MCF 10A (cell line): ENCODE data around the gene MYRF. TPM values are rescaled to one million over a fixed set of nuclear protein-coding genes. Genes with fewer than 3 reads are reported as not detected.

ENCODE experiments used
- BruUV-seq: library from RNA; stranded (reverse); fragments of 400-500 nt; replicated peaks from 2 replicates; lab custom pipeline; 2021; lab: Mats Ljungman, UMichigan
- CTCF ChIA-PET: fragments of 300-600 bp; sonication (Branson Sonifier 250); formaldehyde crosslinking; extraction: SDS; loops from one replicate; lab custom pipeline; 2021; ENCODE audit warnings: antibody characterized with exemption, inconsistent platforms; lab: Yijun Ruan, JAX
- POLR2A ChIA-PET: fragments of 300-600, 350-650 bp; sonication (Branson Sonifier 250); formaldehyde crosslinking; extraction: SDS; loops from one replicate; lab custom pipeline; 2020; ENCODE audit warnings: antibody characterized with exemption, inconsistent platforms; lab: Yijun Ruan, JAX
- DNase-seq: peaks from one replicate; pipeline ENCODE4 v3.0.0-alpha.2; 2018; ENCODE audit not compliant: unreplicated experiment
- H3K27ac Mint-ChIP-seq: one replicate; pipeline ENCODE4 v1.8.0; 2022; ENCODE audit warnings: mild to moderate bottlenecking, low read depth, mixed read lengths; ENCODE audit not compliant: unreplicated experiment
- H3K27me3 Mint-ChIP-seq: one replicate; pipeline ENCODE4 v1.8.0; 2022; ENCODE audit warnings: mixed read lengths; ENCODE audit not compliant: insufficient read depth, unreplicated experiment
- H3K36me3 Mint-ChIP-seq: one replicate; pipeline ENCODE4 v1.8.0; 2022; ENCODE audit warnings: mild to moderate bottlenecking, moderate library complexity, mixed read lengths; ENCODE audit not compliant: insufficient read depth, unreplicated experiment
- H3K4me1 Mint-ChIP-seq: one replicate; pipeline ENCODE4 v1.8.0; 2022; ENCODE audit warnings: mixed read lengths; ENCODE audit not compliant: insufficient read depth, unreplicated experiment
- H3K4me3 Mint-ChIP-seq: one replicate; pipeline ENCODE4 v1.8.0; 2022; ENCODE audit warnings: mild to moderate bottlenecking, moderate library complexity, mixed read lengths; ENCODE audit not compliant: unreplicated experiment
- H3K9me3 Mint-ChIP-seq: one replicate; pipeline ENCODE4 v1.8.0; 2022; ENCODE audit warnings: mixed read lengths; ENCODE audit not compliant: unreplicated experiment
- CTCF ChIP-seq: fragments of 200-600 bp; IDR thresholded peaks from one replicate; pipeline ENCODE4 v1.8.0; 2022; ENCODE audit warnings: antibody characterized with exemption, mild to moderate bottlenecking; ENCODE audit not compliant: unreplicated experiment
- intact Hi-C: fragments of 100-400 bp; cut with micrococcal nuclease; formaldehyde crosslinking; loops from 2 replicates; pipeline ENCODE4 v1.14.1; 2022
- total RNA-seq: library from RNA; stranded (reverse); gene quantifications from 2 replicates; pipeline ENCODE4 v1.2.3, GENCODE V29; 2022

MYRF gene
- total RNA-seq, 1 experiment from 2014 or later = 0.16 TPM

- peak; percentile 77 for DNase-seq
- Mint-ChIP-seq H3K36me3 (no peaks in the 10 kb centered on the region), H3K4me3 (peak within 1 kb of the TSS; percentile 75), H3K9me3 (no peaks in the 10 kb centered on the region), H3K4me1 (peaks cover 8% of the 10 kb centered on the region), H3K27ac (no peak within 1 kb of the TSS), H3K27me3 (no peaks in the 10 kb centered on the region)
- intact Hi-C loops = no loop called here
- ChIA-PET POLR2A (interaction anchor here (1.7 to 2.5 kb wide), 2 partner anchors 9 to 13 kb away, joined by 8 to 27 read pairs; partner anchors contain the start of gene FADS1), CTCF (interaction anchor here (0.7 to 1.7 kb wide), 3 partner anchors 13 to 55 kb away, joined by 4 to 5 read pairs (median 4); no protein-coding TSS in a partner anchor)
- no peak for TF ChIP-seq CTCF
- no TSS peak for BruUV-seq
These were observed 75.3 kb downstream of the MYRF start, which contains the start of gene FADS2 for GRCh38 chr11:61827571-61828378. TSS of gene FADS2 (plus strand) at chr11:61828300. CDS start at chr11:61828391, 91 bp downstream.

DNA sequence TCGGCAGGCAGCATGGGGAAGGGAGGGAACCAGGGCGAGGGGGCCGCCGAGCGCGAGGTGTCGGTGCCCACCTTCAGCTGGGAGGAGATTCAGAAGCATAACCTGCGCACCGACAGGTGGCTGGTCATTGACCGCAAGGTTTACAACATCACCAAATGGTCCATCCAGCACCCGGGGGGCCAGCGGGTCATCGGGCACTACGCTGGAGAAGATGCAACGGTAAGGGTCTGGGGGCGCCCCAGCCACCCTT is 75.9 kb downstream of the MYRF start:
- DNase-seq = no peak
- Mint-ChIP-seq H3K27me3 (no peaks in the 10 kb centered on the region), H3K9me3 (no peaks in the 10 kb centered on the region), H3K4me3 (peak overlapping the region; percentile 75), H3K27ac (no peak overlapping the region), H3K36me3 (no peaks in the 10 kb centered on the region), H3K4me1 (peaks cover 8% of the 10 kb centered on the region)
- no peak for TF ChIP-seq CTCF
- CTCF ChIA-PET = interaction anchor here (0.6 to 1.7 kb wide), 4 partner anchors 13 to 426 kb away, joined by 3 to 5 read pairs (median 4); no protein-coding TSS in a partner anchor
- no TSS peak for BruUV-seq
- intact Hi-C loops = no loop called here
- POLR2A ChIA-PET = interaction anchor here (1.7 to 2.5 kb wide), 2 partner anchors 10 to 13 kb away, joined by 8 to 27 read pairs; partner anchors contain the start of gene FADS1

DNA sequence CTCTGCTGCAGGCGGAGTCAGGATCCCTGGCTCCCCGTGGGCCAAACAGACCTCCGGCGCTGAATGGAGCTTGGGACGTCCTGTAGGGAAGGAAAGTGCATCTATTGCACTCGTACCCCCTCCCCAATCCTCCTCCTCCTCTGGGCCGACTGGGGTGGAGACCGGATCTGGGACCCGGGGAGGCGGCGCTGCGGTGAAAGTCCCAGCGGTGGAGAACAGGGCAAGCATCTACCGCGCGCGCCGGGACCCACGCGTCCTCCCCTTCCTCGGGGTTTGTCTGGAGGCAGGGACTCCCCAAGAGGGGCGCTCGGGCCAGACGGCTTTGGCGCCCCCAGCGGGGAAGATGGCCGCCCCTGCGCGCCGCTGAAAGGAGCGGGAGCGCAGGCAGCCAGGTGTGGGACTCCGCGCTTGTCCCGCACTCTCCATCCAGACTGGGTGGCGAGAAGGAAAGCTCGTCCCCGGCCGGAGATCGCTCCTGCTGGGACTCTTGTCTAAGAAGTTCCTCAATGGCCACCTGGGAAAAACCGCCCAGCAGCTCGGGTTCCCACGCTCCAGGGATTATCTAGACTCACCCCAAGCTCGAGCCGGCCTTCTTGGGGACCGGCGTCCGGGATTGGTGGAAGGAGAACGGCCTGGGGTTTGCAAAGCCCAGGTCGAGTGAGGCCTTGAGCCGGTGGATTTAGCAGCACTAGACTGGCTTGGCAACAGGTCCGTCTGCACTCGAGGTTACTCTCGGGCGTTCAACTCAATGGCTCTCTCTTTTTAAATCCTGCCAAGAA is 76.4 kb downstream of the MYRF start:
- intact Hi-C loops = no loop called here
- Mint-ChIP-seq H3K27me3 (no peaks in the 10 kb centered on the region), H3K36me3 (no peaks in the 10 kb centered on the region), H3K4me3 (peak overlapping the region; percentile 75), H3K9me3 (no peaks in the 10 kb centered on the region), H3K4me1 (peaks cover 8% of the 10 kb centered on the region), H3K27ac (no peak overlapping the region)
- DNase-seq = peak; percentile 27
- ChIA-PET CTCF (interaction anchor here (0.6 to 1.7 kb wide), 5 partner anchors 8 to 425 kb away, joined by 3 to 5 read pairs (median 4); no protein-coding TSS in a partner anchor), POLR2A (interaction anchor here (0.6 to 2.5 kb wide), 3 partner anchors 10 to 1890 kb away, joined by 3 to 27 read pairs (median 8); partner anchors contain the start of gene FADS1)
- no TSS peak for BruUV-seq
- peak; percentile 29 for TF ChIP-seq CTCF
